SIG-M5 treated with dmso at 0.1 percent for 504 hours (cell line): ENCODE measurements around the gene BCL2L11.

Experiments used
- DNase-seq: peaks from one replicate; lab custom pipeline; 2025; ENCODE audit not compliant: unreplicated experiment; lab: John Stamatoyannopoulos, UW

The BCL2L11 gene

GRCh38 chr2:111117598-111118480 lies 2.9 kb upstream of the BCL2L11 start:
- DNase-seq, result peak; percentile 71

DNA sequence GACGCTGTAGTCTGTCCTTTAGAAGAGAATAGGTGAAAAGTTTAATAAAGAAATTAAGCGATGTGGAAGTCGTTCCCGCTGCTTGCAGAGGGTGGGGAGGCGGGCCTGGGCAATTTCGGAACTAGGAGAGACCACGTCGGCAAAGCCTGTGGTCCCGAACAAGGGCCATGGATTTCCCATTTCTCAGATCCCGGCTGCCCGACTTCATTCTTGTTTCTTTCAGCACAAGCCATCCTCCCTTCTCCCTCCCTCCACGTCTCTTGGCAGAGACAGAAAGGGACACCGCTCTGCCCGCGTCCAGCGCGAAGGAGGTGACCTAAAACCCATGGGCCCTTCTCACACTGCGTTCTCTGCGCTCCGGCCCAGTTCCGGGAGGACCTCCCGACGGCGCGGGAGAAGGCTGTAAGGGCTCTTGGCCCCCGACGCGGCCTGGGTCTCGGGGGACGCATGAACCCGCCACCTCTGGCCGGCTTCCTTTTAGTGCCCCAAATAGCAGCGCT lies 2.2 kb upstream of the BCL2L11 start:
- DNase-seq, result no peak

- no peak for DNase-seq
These were observed 1.5 kb upstream of the BCL2L11 start for GRCh38 chr2:111118981-111119821.

GRCh38 chr2:111119822-111120252 lies 877 bp upstream of the BCL2L11 start:
- DNase-seq, result peak; percentile 73

GRCh38 chr2:111121028-111121827 lies 514 bp downstream of the BCL2L11 start:
- DNase-seq, result peak; percentile 62

DNA sequence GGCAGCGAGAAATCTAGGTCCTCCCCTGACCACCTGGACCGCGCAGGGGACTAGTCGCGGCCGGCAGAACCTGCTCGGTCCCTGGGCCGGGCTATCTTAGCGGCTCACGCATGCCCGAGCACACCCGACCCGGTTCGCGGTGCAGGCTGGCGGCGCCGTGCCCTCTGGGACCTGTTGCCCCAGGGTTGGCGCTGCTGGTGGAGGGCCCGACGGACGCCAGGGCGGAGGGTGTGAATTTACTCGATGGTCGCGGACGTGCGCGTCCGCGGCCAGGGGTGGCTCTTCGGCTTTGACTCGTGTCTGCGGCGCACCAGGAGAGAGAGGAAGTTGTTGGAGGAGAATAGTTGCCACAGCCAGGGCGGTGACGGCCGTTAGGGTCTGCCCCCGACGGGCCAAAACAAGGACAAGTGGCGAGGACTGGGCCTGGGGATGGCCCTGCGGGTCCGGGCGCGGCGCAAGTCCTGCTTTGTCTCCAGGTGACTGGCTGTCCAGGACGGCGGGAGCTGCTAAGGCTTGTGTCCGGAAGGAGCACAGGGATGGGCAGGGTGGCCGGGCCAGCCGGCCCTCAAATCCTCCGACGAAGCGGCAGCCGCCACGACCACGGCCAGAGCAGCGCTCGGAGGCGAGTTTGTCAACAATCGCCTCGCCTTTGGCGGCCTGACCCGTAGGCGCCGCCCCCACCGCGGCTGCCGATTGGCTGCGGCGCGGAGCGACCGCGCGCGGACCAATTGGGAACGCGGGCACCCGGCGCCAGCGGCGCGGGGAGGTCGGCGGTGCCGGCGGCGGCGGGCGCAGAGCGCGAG lies 1.3 kb downstream of the BCL2L11 start:
- DNase-seq, result peak; percentile 74

GRCh38 chr2:111122631-111123421 lies 2.1 kb downstream of the BCL2L11 start:
- DNase-seq, result peak; percentile 76

- no peak for DNase-seq
These were observed 3.0 kb downstream of the BCL2L11 start for GRCh38 chr2:111123751-111124150.

DNA sequence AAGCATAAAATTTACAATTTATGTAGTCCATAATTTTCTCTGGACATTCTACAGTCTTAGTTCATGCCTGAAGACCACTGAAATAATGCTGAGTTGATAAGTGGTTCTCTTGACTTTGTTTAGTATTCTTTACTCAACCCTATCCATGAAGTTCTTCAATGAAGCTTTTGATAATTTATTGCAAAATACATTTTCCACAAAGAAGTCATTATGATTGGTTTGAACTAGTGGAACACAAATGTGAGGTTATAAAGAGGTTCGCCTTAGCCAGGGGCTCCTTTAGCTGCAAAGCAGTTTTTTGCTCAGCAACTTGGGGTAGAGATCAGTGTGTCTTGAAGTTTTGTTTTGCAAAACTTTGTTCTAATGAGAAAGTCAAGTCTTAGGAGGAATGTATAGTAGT lies 5.9 kb downstream of the BCL2L11 start:
- no peak for DNase-seq

GRCh38 chr2:111127351-111127750 lies 6.6 kb downstream of the BCL2L11 start:
- no peak for DNase-seq

DNA sequence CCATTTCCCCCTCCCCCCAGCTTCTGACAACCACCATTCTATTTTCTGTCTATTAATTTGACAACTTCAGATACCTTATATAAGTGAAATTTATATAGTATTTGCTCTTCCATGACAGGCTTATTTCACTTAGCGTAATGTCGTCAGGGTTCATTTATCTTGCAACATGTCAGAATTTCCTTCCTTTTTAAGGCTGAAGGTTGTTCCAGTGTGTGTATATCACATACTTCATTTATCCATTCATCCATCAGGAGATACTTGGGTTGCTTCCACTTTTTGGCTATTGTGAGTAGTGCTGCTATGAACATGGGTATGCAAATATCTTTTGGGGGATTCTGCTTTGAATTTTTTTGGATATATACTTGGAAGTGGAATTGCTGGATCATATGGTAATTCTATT lies 7.4 kb downstream of the BCL2L11 start:
- DNase-seq, result no peak

GRCh38 chr2:111133603-111134002 lies 12.9 kb downstream of the BCL2L11 start:
- DNase-seq, result no peak

- DNase-seq, result no peak
These were observed 13.3 kb downstream of the BCL2L11 start for GRCh38 chr2:111134055-111134454.

- no peak for DNase-seq
These were observed 14.7 kb downstream of the BCL2L11 start for GRCh38 chr2:111135237-111135909.

GRCh38 chr2:111135910-111136297 lies 15.2 kb downstream of the BCL2L11 start:
- DNase-seq, result no peak

GRCh38 chr2:111138839-111139238 lies 18.1 kb downstream of the BCL2L11 start:
- DNase-seq, result no peak

DNA sequence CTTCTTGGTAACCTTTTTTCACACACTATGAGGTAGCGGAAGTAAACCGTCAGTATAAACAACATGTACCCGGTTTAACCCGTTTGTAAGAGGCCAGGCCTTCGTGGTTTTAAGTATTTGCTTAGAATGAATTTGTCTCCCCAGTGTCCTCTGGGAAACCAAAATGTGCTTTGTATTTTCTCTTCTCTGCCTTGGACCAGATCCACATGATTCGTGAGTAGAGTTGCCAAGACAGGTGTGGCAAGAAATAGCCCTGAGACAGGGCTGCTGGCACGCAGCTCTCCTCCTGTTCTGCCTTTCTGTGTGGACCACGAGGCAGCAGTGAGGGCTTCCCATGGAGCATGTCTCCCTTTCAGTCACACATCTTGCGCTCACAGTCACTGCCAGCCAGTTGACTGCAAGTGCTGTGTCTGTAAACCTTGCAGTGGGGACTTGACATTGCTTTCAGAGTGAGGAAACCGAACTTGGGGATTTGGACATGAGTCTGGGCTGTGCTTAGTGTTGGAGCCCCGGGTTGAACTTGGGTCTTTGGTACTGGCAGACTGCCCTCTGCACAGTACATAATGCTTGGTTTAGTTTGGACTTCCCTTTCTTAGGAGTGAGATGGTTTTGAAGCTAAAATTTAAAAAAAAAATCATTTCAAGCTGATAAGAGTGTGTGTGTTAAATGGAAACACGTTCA lies 19.1 kb downstream of the BCL2L11 start:
- no peak for DNase-seq

GRCh38 chr2:111140815-111141214 lies 20.1 kb downstream of the BCL2L11 start:
- DNase-seq, result no peak
